GM21619 (cell line): ENCODE measurements around the gene SLC2A4RG.

Experiments used
- ATAC-seq: cut with Tn5 transposase; IDR thresholded peaks from one replicate; pipeline ENCODE4 v1.9.1; 2021; ENCODE audit not compliant: unreplicated experiment

The SLC2A4RG gene

GRCh38 chr20:63699466-63700198 lies 39.9 kb upstream of the SLC2A4RG start:
- no peak for ATAC-seq

GRCh38 chr20:63700199-63701050 lies 39.2 kb upstream of the SLC2A4RG start:
- ATAC-seq = no peak

GRCh38 chr20:63701051-63701328 lies 38.6 kb upstream of the SLC2A4RG start:
- ATAC-seq = no peak

- ATAC-seq = no peak
These were observed 38.1 kb upstream of the SLC2A4RG start for GRCh38 chr20:63701329-63702035.

- ATAC-seq = no peak
These were observed 37.4 kb upstream of the SLC2A4RG start for GRCh38 chr20:63702036-63702665.

GRCh38 chr20:63702751-63703470 lies 36.7 kb upstream of the SLC2A4RG start:
- ATAC-seq = no peak

GRCh38 chr20:63703471-63703975 lies 36.1 kb upstream of the SLC2A4RG start:
- ATAC-seq = no peak

- ATAC-seq = no peak
These were observed 35.4 kb upstream of the SLC2A4RG start for GRCh38 chr20:63703976-63704748.

- no peak for ATAC-seq
These were observed 34.8 kb upstream of the SLC2A4RG start for GRCh38 chr20:63704749-63705117.

GRCh38 chr20:63705232-63706026 lies 34.1 kb upstream of the SLC2A4RG start:
- ATAC-seq = no peak

- ATAC-seq = no peak
These were observed 33.4 kb upstream of the SLC2A4RG start for GRCh38 chr20:63706027-63706695.

- peak; percentile 17 for ATAC-seq
These were observed 32.6 kb upstream of the SLC2A4RG start for GRCh38 chr20:63706852-63707557.

GRCh38 chr20:63707558-63708300 lies 31.8 kb upstream of the SLC2A4RG start, which contains the start of the genes ARFRP1 and ZGPAT:
Gene ARFRP1 (minus strand): TSS chr20:63707976. CDS start chr20:63707091, 885 bp downstream.
Gene ZGPAT (plus strand): TSS chr20:63708039. CDS start chr20:63708581, 542 bp downstream.
- ATAC-seq = peak; percentile 59

- no peak for ATAC-seq
These were observed 31.1 kb upstream of the SLC2A4RG start for GRCh38 chr20:63708301-63709148.

- ATAC-seq = no peak
These were observed 30.4 kb upstream of the SLC2A4RG start for GRCh38 chr20:63709149-63709527.

- no peak for ATAC-seq
These were observed 28.4 kb upstream of the SLC2A4RG start for GRCh38 chr20:63711085-63711645.
